Spleen (tissue), 7 donors: Measurements from ENCODE around the gene NUDT5.

Experiments
- CTCF ChIP-seq, 11 experiments: fragments of 200-600 bp in 7 of 11; fragments of 450-650 bp in 4 of 11; sonication (generic) in 4 of 11; IDR thresholded peaks in 8 of 11; conservative IDR thresholded peaks in 3 of 11; 1 replicate in 7 of 11; 2 replicates in 4 of 11; pipeline versions ENCODE4 v1.4.0 to v1.8.0; 2016 to 2021; ENCODE audit warnings: antibody characterized with exemption in 11 of 11, inconsistent platforms in 4 of 11, mild to moderate bottlenecking in 1 of 11
- POLR2A ChIP-seq, 3 donors: fragments of 450-650 bp; IDR thresholded peaks; one replicate each; pipeline ENCODE4 v1.5.1; 2017; ENCODE audit warnings: antibody characterized with exemption in 3 of 3, mild to moderate bottlenecking in 1 of 3
- donor health status: DM: no; HTN: no; CAD: no; lungs with moderate emphysema.
- donor health status: DM: no; HTN: no; CAD: no.
- donor health status: DM: no; HTN: no; CAD: no.

- TF ChIP-seq POLR2A (IDR thresholded peaks at IDR 0.05) (no peak), CTCF (IDR thresholded peaks at IDR 0.05 in 8 of 11, conservative IDR thresholded peaks at IDR 0.05 in 3 of 11) (no peak)
Observed at GRCh38 chr10:12237265-12238220, 41.9 kb upstream of the NUDT5 start.
